B cell (primary cell): ENCODE measurements around the gene HOXA4. TPM values are rescaled to one million over a fixed set of nuclear protein-coding genes. Genes with fewer than 3 reads are reported as not detected.

ENCODE experiments used
- ATAC-seq: fragments of 200-7000 bp; cut with Tn5 transposase; one replicate; pipeline ENCODE4 v1.10.0; 2021; ENCODE audit warnings: low read depth, mild to moderate bottlenecking, moderate number of reproducible peaks, moderate library complexity
- CTCF ChIA-PET: fragments of 350-600 bp; sonication (Branson Sonifier 250); formaldehyde crosslinking; loops from one replicate; lab custom pipeline; 2021; ENCODE audit warnings: antibody characterized with exemption, inconsistent platforms; lab: Charles Lee
- POLR2A ChIA-PET: fragments of 350-600 bp; sonication (Branson Sonifier 250); formaldehyde crosslinking; loops from one replicate; lab custom pipeline; 2021; ENCODE audit warnings: antibody characterized with exemption; lab: Charles Lee
- DNase-seq: peaks from one replicate; pipeline ENCODE4 v3.0.0; 2013
- H2AFZ ChIP-seq: 2 replicates; pipeline ENCODE4 v1.6.1; 2012; ENCODE audit warnings: mild to moderate bottlenecking, low read depth, low read length; ENCODE audit not compliant: insufficient read depth, poor library complexity, severe bottlenecking
- H3K27ac ChIP-seq, 2 donors: 1 replicate in 1 of 2; 2 replicates in 1 of 2; pipeline ENCODE4 v1.5.1; 2012 to 2013; ENCODE audit warnings: low read length in 2 of 2, mild to moderate bottlenecking in 2 of 2, moderate library complexity in 1 of 2
- H3K27me3 ChIP-seq, 4 experiments: fragments of 200-600 bp in 1 of 4; sonication (generic) in 1 of 4; replicated peaks in 1 of 4; 1 replicate in 2 of 4; 2 replicates in 2 of 4; pipeline versions ENCODE4 v1.6.1 to v1.7.0; 2013 to 2016; ENCODE audit warnings: low read length in 3 of 4, mild to moderate bottlenecking in 2 of 4, mixed read lengths in 1 of 4, moderate library complexity in 1 of 4; ENCODE audit not compliant: insufficient read depth in 4 of 4, control insufficient read depth in 3 of 4; ENCODE audit errors: control extremely low read depth in 1 of 4
- H3K36me3 ChIP-seq, 2 experiments: replicated peaks in 1 of 2; 1 replicate in 1 of 2; 2 replicates in 1 of 2; pipeline versions ENCODE4 v1.6.1 to v1.7.1; 2013; ENCODE audit warnings: low read length in 1 of 2; ENCODE audit not compliant: insufficient read depth in 2 of 2, control insufficient read depth in 1 of 2; ENCODE audit errors: control extremely low read depth in 1 of 2, extremely low read depth in 1 of 2
- H3K4me1 ChIP-seq, 2 donors: fragments of 200-600 bp in 1 of 2; sonication (generic) in 1 of 2; 1 replicate in 1 of 2; 2 replicates in 1 of 2; pipeline versions ENCODE4 v1.5.1 to v1.6.1; 2013 to 2017; ENCODE audit warnings: low read length in 2 of 2; ENCODE audit not compliant: control insufficient read depth in 2 of 2, insufficient read depth in 2 of 2
- H3K4me2 ChIP-seq: replicated peaks from 2 replicates; pipeline ENCODE3; 2012; ENCODE audit warnings: mild to moderate bottlenecking, low read depth, low read length; ENCODE audit not compliant: poor library complexity, severe bottlenecking
- H3K4me3 ChIP-seq, 5 experiments: fragments of 200-600 bp in 1 of 5; sonication (generic) in 1 of 5; 1 replicate in 3 of 5; 2 replicates in 2 of 5; pipeline versions ENCODE4 v1.5.1 to v1.7.0; 2011 to 2016; ENCODE audit warnings: low read length in 4 of 5, mild to moderate bottlenecking in 4 of 5, low read depth in 2 of 5, control low read depth in 1 of 5, moderate library complexity in 1 of 5; ENCODE audit not compliant: insufficient read depth in 1 of 5; ENCODE audit errors: control extremely low read depth in 1 of 5, extremely low read depth in 1 of 5
- H3K79me2 ChIP-seq: fragments of 200-600 bp; sonication (generic); one replicate; pipeline ENCODE4 v1.6.0; 2016; ENCODE audit warnings: low read length; ENCODE audit not compliant: control insufficient read depth, insufficient read depth
- H3K9ac ChIP-seq: fragments of 200-600 bp; sonication (generic); 2 replicates; pipeline ENCODE4 v1.6.1; 2017; ENCODE audit warnings: mild to moderate bottlenecking, low read length, moderate library complexity
- H3K9me3 ChIP-seq, 3 donors: one replicate each; pipeline versions ENCODE4 v1.6.1 to v1.7.1; 2013; ENCODE audit warnings: low read length in 2 of 3; ENCODE audit not compliant: control insufficient read depth in 2 of 3, insufficient read depth in 1 of 3; ENCODE audit errors: control extremely low read depth in 1 of 3
- H4K20me1 ChIP-seq: 2 replicates; pipeline ENCODE4 v1.6.0; 2012; ENCODE audit warnings: mild to moderate bottlenecking, low read length; ENCODE audit not compliant: insufficient read depth, control insufficient read depth, poor library complexity, severe bottlenecking
- H3K27ac Mint-ChIP-seq: one replicate; pipeline ENCODE4 v1.8.0; 2021; ENCODE audit warnings: mixed read lengths
- H3K27me3 Mint-ChIP-seq: one replicate; pipeline ENCODE4 v1.8.0; 2021; ENCODE audit warnings: mixed read lengths
- H3K4me1 Mint-ChIP-seq: one replicate; pipeline ENCODE4 v1.8.0; 2021; ENCODE audit warnings: mixed read lengths
- H3K4me3 Mint-ChIP-seq: one replicate; pipeline ENCODE4 v1.8.0; 2021; ENCODE audit warnings: mixed read lengths
- H3K9me3 Mint-ChIP-seq: one replicate; pipeline ENCODE4 v1.8.0; 2022; ENCODE audit warnings: mixed read lengths; ENCODE audit not compliant: insufficient read depth
- CTCF ChIP-seq: fragments of 200-600 bp; IDR thresholded peaks from one replicate; pipeline ENCODE4 v1.8.0; 2022; ENCODE audit warnings: antibody characterized with exemption, mild to moderate bottlenecking
- EZH2 ChIP-seq: IDR thresholded peaks from 2 replicates; pipeline ENCODE4 v1.6.1; 2012; ENCODE audit warnings: borderline replicate concordance, low read depth, mild to moderate bottlenecking, moderate library complexity, low read length; ENCODE audit not compliant: insufficient read depth, poor library complexity, severe bottlenecking
- WGBS: methylation state at CpG from one replicate; pipeline ENCODE4 v1.1.5; 2013; ENCODE audit warnings: missing lambda C conversion rate; ENCODE audit not compliant: insufficient coverage; 5-methylcytosine and 5-hydroxymethylcytosine counted together
- intact Hi-C: fragments of 100-400 bp; cut with micrococcal nuclease; formaldehyde crosslinking; loops from one replicate; pipeline ENCODE4 v1.10.0; 2022
- polyA plus RNA-seq: library from polyadenylated mRNA; depleted of rRNA; stranded (reverse); fragments of >200 nt; gene quantifications from 2 replicates; pipeline ENCODE4 v1.2.3, GENCODE V29; 2012
- total RNA-seq, 2 donors: library from RNA; stranded (reverse); fragments of 120-200 nt in 1 of 2; gene quantifications; 1 replicate in 1 of 2; 2 replicates in 1 of 2; pipeline versions ENCODE4 v1.2.3 to v1.2.4, GENCODE V29; 2013 to 2022

Gene HOXA4
- total and polyA plus RNA-seq, 2 donors (not counting 1 experiment from before 2014, with no cell fraction given) = 0.30 TPM; not detected in 1

DNA sequence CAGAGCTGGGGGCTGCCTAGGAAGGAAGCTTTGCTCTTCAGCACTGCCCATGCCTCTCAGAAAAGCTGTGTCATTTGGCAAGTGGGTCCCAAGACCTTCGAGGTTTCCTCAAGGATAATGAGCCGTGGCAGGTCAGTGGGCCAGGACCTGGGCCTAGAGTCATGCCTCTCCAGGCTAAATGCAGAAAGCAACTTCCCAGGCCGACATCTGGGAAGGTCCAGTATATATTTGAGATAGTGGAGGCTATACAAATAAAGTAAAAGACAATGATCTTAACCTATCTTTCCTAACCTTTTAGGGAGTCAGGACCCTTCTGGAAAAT, 45.9 kb upstream of the HOXA4 start:
- no peak for ATAC-seq
- POLR2A ChIA-PET = no interaction called here
- no peak for TF ChIP-seq CTCF
- no peak for TF ChIP-seq EZH2
- Mint-ChIP-seq H3K27me3 (peaks cover 59% of the 10 kb centered on the region), H3K4me3 (no peak overlapping the region), H3K4me1 (peaks cover 18% of the 10 kb centered on the region), H3K27ac (no peak overlapping the region), H3K9me3 (no peaks in the 10 kb centered on the region)
- no peak for DNase-seq
- no peaks in the 10 kb centered on the region for H3K79me2 ChIP-seq
- H3K36me3 ChIP-seq = no peaks in the 10 kb centered on the region
- H3K27ac ChIP-seq = no peak overlapping the region
- H3K4me2 ChIP-seq = no peak overlapping the region
- H3K4me3 ChIP-seq = no peak overlapping the region
- peaks cover 0 to 55% (median 10%) of the 10 kb centered on the region in 3 donors for H3K9me3 ChIP-seq
- H3K4me1 ChIP-seq = peaks cover 33 to 46% of the 10 kb centered on the region in 2 donors
- CTCF ChIA-PET = interaction anchor here (1.7 kb wide), 2 partner anchors 16 to 19 kb away, joined by 5 read pairs; no protein-coding TSS in a partner anchor
- H2AFZ ChIP-seq = no peak overlapping the region
- H3K27me3 ChIP-seq = peaks cover 0 to 94% (median 72%) of the 10 kb centered on the region in 4 experiments
- H4K20me1 ChIP-seq = peaks cover 5% of the 10 kb centered on the region
- H3K9ac ChIP-seq = no peak overlapping the region
- no CpG with 5 or more reads among the region's 3 CpGs for WGBS
- intact Hi-C loops = no loop called here

GRCh38 chr7:27175626-27176523, 45.3 kb upstream of the HOXA4 start:
- intact Hi-C loops = no loop called here
- H3K36me3 ChIP-seq = no peaks in the 10 kb centered on the region
- 96% methylated on average over 39 of the region's 40 CpGs for WGBS
- no peaks in the 10 kb centered on the region for H3K79me2 ChIP-seq
- TF ChIP-seq CTCF = no peak
- TF ChIP-seq EZH2 = no peak
- Mint-ChIP-seq H3K27me3 (peaks cover 58% of the 10 kb centered on the region), H3K4me1 (peaks cover 19% of the 10 kb centered on the region), H3K9me3 (no peaks in the 10 kb centered on the region), H3K4me3 (no peak overlapping the region), H3K27ac (no peak overlapping the region)
- peaks cover 8% of the 10 kb centered on the region for H4K20me1 ChIP-seq
- ChIA-PET POLR2A (no interaction called here), CTCF (interaction anchor here (1.7 kb wide), 2 partner anchors 15 to 20 kb away, joined by 5 read pairs; no protein-coding TSS in a partner anchor)
- peaks cover 33 to 50% of the 10 kb centered on the region in 2 donors for H3K4me1 ChIP-seq
- ATAC-seq = no peak
- peaks cover 0 to 59% (median 10%) of the 10 kb centered on the region in 3 donors for H3K9me3 ChIP-seq
- DNase-seq = no peak
- no peak overlapping the region for H3K4me3 ChIP-seq
- H3K27ac ChIP-seq = no peak overlapping the region
- no peak overlapping the region for H2AFZ ChIP-seq
- no peak overlapping the region for H3K9ac ChIP-seq
- H3K27me3 ChIP-seq = peaks cover 0 to 96% (median 76%) of the 10 kb centered on the region in 4 experiments
- no peak overlapping the region for H3K4me2 ChIP-seq
